RWPE2 (cell line): ENCODE data around the gene SMC4.

Experiments used
- ATAC-seq: fragments of 200-7000 bp; cut with Tn5 transposase; 3 replicates; pipeline ENCODE4 v1.9.1; 2021; ENCODE audit warnings: low read depth
- DNase-seq: peaks from one replicate; pipeline ENCODE4 v3.0.0-alpha.2; 2020; ENCODE audit warnings: low spot score
- H3K27ac ChIP-seq: fragments of 450-650 bp; 2 replicates; pipeline ENCODE4 v1.5.1; 2017; ENCODE audit warnings: mild to moderate bottlenecking; ENCODE audit not compliant: poor library complexity, severe bottlenecking
- H3K27me3 ChIP-seq: fragments of 250-450 bp; sonication (Bioruptor Pico); 2 replicates; pipeline ENCODE4 v1.5.1; 2021; ENCODE audit warnings: mild to moderate bottlenecking, moderate library complexity; ENCODE audit not compliant: insufficient read depth, poor library complexity, severe bottlenecking
- H3K36me3 ChIP-seq: fragments of 250-450 bp; sonication (Bioruptor Pico); 2 replicates; pipeline ENCODE4 v1.5.1; 2020; ENCODE audit warnings: low read depth, mild to moderate bottlenecking, moderate library complexity
- H3K4me1 ChIP-seq: fragments of 250-450 bp; sonication (Bioruptor Pico); 2 replicates; pipeline ENCODE4 v1.5.1; 2021; ENCODE audit warnings: mild to moderate bottlenecking, moderate library complexity; ENCODE audit not compliant: insufficient read depth, poor library complexity, severe bottlenecking
- H3K4me3 ChIP-seq: fragments of 250-450 bp; sonication (Bioruptor Pico); 2 replicates; pipeline ENCODE4 v1.5.1; 2021; ENCODE audit warnings: mild to moderate bottlenecking, moderate library complexity; ENCODE audit not compliant: severe bottlenecking
- H3K9me3 ChIP-seq: fragments of 250-450 bp; sonication (Bioruptor Pico); 2 replicates; pipeline ENCODE4 v1.5.1; 2021; ENCODE audit warnings: mild to moderate bottlenecking, moderate library complexity; ENCODE audit not compliant: severe bottlenecking
- TF ChIP-seq, protein P1 (sequence below): fragments of 450-650 bp; IDR thresholded peaks from one replicate; pipeline ENCODE4 v1.5.1; 2017; ENCODE audit warnings: mild to moderate bottlenecking, moderate library complexity; ENCODE audit not compliant: poor library complexity, severe bottlenecking

Gene SMC4

DNA sequence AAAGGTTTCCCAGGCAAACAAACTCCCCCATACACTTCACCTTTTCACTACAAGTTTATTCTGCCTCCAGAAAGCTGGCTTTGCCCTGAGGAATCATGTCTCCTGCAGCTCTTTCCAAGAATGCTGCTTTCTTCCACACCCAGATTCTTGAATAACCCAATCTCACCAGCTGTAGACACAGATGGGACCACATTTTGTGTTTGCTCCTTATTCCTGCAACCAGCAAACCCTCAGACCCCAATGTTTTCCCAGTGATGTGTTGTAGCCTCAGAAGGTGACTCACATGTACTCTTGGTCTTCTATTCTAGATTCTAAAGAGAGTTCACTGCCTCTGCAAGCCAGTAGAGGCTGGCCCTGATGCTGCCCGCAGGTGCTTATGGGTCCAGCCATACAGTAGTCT is 73.8 kb downstream of the SMC4 start:
- no peak overlapping the region for H3K27ac ChIP-seq
- ATAC-seq (no peak), DNase-seq (no peak)
- no peaks in the 10 kb centered on the region for H3K27me3 ChIP-seq
- no peak overlapping the region for H3K4me3 ChIP-seq
- H3K9me3 ChIP-seq: peaks cover 7% of the 10 kb centered on the region
- H3K4me1 ChIP-seq: peaks cover 10% of the 10 kb centered on the region
- no peaks in the 10 kb centered on the region for H3K36me3 ChIP-seq
- TF ChIP-seq, protein P1, sequence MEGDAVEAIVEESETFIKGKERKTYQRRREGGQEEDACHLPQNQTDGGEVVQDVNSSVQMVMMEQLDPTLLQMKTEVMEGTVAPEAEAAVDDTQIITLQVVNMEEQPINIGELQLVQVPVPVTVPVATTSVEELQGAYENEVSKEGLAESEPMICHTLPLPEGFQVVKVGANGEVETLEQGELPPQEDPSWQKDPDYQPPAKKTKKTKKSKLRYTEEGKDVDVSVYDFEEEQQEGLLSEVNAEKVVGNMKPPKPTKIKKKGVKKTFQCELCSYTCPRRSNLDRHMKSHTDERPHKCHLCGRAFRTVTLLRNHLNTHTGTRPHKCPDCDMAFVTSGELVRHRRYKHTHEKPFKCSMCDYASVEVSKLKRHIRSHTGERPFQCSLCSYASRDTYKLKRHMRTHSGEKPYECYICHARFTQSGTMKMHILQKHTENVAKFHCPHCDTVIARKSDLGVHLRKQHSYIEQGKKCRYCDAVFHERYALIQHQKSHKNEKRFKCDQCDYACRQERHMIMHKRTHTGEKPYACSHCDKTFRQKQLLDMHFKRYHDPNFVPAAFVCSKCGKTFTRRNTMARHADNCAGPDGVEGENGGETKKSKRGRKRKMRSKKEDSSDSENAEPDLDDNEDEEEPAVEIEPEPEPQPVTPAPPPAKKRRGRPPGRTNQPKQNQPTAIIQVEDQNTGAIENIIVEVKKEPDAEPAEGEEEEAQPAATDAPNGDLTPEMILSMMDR: no peak

DNA sequence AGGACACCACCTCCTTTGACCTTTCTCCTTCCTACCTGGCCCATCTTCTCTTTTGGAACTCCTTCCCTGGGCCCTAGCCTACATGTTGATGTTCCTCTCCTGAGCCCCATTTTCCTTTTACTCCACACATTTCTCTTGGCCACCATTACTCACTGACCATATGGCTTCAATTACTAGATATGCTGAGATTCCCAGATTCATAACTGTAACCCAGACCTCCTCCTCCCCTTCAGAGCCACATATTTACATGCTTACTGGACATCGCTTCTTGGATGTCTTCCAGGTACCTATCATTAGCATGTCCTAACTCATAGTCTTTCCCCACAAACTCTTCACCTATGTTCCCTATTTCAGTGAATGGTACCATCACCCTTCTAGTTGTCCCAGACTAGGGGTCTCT is 74.5 kb downstream of the SMC4 start:
- peaks cover 7% of the 10 kb centered on the region for H3K9me3 ChIP-seq
- TF ChIP-seq, protein P1: no peak
- H3K36me3 ChIP-seq: no peaks in the 10 kb centered on the region
- no peaks in the 10 kb centered on the region for H3K27me3 ChIP-seq
- ATAC-seq (peak; percentile 92), DNase-seq (no peak)
- no peak overlapping the region for H3K4me3 ChIP-seq
- peaks cover 10% of the 10 kb centered on the region for H3K4me1 ChIP-seq
- H3K27ac ChIP-seq: peak overlapping the region; percentile 24

DNA sequence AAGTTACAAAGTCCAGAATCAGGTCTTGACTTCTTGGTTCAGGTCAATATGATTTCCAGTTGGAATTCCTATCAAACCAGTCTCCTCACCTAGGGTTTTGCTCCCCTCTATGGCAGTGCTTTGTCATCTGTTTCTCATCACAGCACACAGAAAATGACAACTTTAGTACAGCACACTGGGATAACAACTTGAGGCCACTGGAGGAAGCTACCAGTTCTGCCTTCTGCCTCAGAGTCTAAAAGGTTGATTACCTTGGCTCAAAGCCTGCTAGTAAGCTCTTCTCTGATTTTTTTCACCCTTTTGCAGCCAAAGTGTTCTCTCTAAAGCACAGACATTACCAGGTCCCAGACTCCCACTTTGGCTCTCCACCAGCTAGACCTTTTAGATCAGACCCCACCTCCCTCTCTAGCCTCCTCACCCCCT is 75.0 kb downstream of the SMC4 start:
- ATAC-seq: peak; percentile 30
- peaks cover 10% of the 10 kb centered on the region for H3K4me1 ChIP-seq
- peaks cover 7% of the 10 kb centered on the region for H3K9me3 ChIP-seq
- DNase-seq: no peak
- H3K27me3 ChIP-seq: no peaks in the 10 kb centered on the region
- no peaks in the 10 kb centered on the region for H3K36me3 ChIP-seq
- no peak overlapping the region for H3K4me3 ChIP-seq
- TF ChIP-seq, protein P1: no peak
- H3K27ac ChIP-seq: peak overlapping the region; percentile 24

DNA sequence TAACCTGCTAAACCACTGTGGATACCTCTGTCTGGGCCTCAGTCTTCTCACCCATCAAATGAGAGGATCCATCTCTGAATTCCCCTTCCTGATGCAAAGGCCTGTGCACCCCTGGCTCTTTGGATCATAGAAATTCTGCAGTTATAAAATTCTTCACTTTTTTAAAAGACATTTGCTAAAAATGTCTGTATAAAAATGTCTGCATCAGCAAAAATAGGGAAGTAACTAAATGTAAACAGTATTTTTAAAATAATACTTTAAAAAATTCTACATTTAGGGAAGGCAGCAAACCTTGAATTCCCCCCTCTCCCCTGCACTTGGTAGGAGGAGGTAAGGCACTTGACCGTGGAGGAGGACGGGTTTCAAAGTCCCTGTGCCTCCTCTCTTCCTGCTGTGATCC is 75.7 kb downstream of the SMC4 start:
- Histone ChIP-seq H3K36me3 (no peaks in the 10 kb centered on the region), H3K9me3 (peaks cover 4% of the 10 kb centered on the region), H3K4me3 (no peak overlapping the region), H3K27ac (no peak overlapping the region), H3K27me3 (no peaks in the 10 kb centered on the region), H3K4me1 (peaks cover 10% of the 10 kb centered on the region)
- TF ChIP-seq, protein P1: no peak
- DNase-seq (no peak), ATAC-seq (no peak)

DNA sequence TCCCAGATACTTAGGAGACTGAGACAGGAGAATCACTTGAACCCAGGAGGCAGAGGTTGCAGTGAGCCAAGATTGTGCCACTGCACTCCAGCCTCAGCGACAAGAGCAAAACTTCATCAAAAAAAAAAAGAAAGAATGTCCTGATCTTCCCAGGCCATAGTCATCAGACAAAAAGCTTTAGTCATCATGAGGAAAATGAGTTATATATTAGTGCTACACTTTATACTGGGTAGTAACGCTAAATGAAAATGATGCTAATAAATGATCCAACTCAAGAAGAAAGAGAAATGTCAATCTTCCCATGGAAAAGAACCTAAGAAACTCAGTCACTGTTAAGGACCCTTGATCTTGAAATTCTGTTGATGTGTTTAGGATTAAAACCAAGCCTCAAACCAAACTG is 76.4 kb downstream of the SMC4 start:
- H3K27me3 ChIP-seq: no peaks in the 10 kb centered on the region
- H3K9me3 ChIP-seq: peaks cover 4% of the 10 kb centered on the region
- H3K27ac ChIP-seq: no peak overlapping the region
- DNase-seq: no peak
- peaks cover 10% of the 10 kb centered on the region for H3K4me1 ChIP-seq
- no peak overlapping the region for H3K4me3 ChIP-seq
- TF ChIP-seq, protein P1: no peak
- ATAC-seq: no peak
- no peaks in the 10 kb centered on the region for H3K36me3 ChIP-seq
